ENCODE results near the gene THSD4.

Gene THSD4

GRCh38 chr15:71811036-71811736, 695.9 kb downstream of the THSD4 start:
- Histone ChIP-seq H3K4me3 (no peak overlapping the region), H3K27ac (no peak overlapping the region), H3K36me3 (ENCODE audit: insufficient read depth, low read length) (no peaks in the 10 kb centered on the region), H3K9me3 (ENCODE audit: low read depth, low read length) (no peaks in the 10 kb centered on the region), H3K9ac (ENCODE audit: insufficient read length) (no peak overlapping the region)
- no peak for TF ChIP-seq POLR2AphosphoS5 (IDR thresholded peaks at IDR 0.05; ENCODE audit: borderline replicate concordance, low read depth, low read length)
- TF ChIP-seq EZH2 (IDR thresholded peaks at IDR 0.05): no peak
- no peak for TF ChIP-seq FOXP2 (optimal IDR thresholded peaks at IDR 0.05; ENCODE audit: control extremely low read depth, extremely low read length, insufficient read depth)
- no peak for DNase-seq (ENCODE audit: low read depth, low spot score)

DNA sequence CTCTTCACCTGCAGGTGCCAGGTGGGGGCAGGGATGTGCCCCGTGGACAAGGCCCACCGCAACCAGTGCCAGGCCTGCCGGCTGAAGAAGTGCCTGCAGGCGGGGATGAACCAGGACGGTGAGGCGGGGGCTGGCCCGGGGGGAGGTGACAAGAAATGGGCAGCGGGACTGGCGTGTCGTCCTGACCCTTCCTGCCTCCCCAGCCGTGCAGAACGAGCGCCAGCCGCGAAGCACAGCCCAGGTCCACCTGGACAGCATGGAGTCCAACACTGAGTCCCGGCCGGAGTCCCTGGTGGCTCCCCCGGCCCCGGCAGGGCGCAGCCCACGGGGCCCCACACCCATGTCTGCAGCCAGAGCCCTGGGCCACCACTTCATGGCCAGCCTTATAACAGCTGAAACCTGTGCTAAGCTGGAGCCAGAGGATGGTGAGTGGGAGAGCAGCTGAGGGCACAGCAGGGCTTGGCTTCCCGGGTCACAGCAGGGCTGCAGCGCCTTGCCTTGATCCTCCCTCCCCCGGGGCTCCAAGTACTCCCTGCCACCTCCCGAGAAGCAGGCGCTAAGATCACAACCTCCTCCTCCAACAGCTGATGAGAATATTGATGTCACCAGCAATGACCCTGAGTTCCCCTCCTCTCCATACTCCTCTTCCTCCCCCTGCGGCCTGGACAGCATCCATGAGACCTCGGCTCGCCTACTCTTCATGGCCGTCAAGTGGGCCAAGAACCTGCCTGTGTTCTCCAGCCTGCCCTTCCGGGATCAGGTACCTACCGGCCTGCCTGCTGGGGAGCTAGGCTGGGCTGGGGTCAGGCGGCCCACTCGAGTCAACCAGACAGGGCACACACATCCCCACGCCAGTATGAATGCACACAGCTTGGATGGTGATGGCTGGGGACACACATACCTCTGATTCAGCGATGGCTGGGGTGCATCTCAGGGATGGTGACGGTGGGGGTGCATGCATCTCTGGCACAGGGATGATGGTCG, 696.8 kb downstream of the THSD4 start:
- TF ChIP-seq EZH2 (IDR thresholded peaks at IDR 0.05) (no peak), POLR2AphosphoS5 (IDR thresholded peaks at IDR 0.05; ENCODE audit: borderline replicate concordance, low read depth, low read length) (no peak), FOXP2 (optimal IDR thresholded peaks at IDR 0.05; ENCODE audit: control extremely low read depth, extremely low read length, insufficient read depth) (no peak)
- H3K27ac ChIP-seq: no peak overlapping the region
- no peak overlapping the region for H3K4me3 ChIP-seq
- H3K36me3 ChIP-seq (ENCODE audit: insufficient read depth, low read length): no peaks in the 10 kb centered on the region
- H3K9ac ChIP-seq (ENCODE audit: insufficient read length): no peak overlapping the region
- DNase-seq (ENCODE audit: low read depth, low spot score): no peak
- H3K9me3 ChIP-seq (ENCODE audit: low read depth, low read length): no peaks in the 10 kb centered on the region

DNA sequence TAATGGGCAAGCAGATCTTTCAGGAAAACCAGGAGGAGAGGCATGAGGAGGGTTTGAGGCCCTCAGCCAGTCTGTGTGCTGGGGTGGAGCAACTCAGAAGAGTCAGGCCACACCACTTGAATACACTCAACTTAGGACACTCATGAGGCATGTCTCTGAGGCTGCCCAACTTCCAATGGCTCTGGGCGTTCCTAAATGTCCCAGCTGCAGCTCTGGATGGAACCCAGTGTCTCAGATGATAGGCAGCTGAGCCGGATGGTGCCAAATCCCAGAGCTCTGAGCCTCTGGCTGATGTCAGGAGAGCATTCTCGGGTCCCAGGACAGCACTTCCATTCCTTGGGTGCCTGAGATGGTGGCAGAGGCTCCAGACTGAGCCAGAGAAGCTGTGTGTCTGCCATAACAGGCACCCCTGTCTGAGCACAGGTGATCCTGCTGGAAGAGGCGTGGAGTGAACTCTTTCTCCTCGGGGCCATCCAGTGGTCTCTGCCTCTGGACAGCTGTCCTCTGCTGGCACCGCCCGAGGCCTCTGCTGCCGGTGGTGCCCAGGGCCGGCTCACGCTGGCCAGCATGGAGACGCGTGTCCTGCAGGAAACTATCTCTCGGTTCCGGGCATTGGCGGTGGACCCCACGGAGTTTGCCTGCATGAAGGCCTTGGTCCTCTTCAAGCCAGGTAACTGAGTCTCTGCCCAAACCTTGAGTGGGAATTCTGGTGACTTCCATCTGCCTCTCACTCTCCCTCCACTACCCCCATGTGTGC, 697.9 kb downstream of the THSD4 start:
- Histone ChIP-seq H3K36me3 (ENCODE audit: insufficient read depth, low read length) (no peaks in the 10 kb centered on the region), H3K9me3 (ENCODE audit: low read depth, low read length) (no peaks in the 10 kb centered on the region), H3K27ac (no peak overlapping the region), H3K9ac (ENCODE audit: insufficient read length) (no peak overlapping the region), H3K4me3 (no peak overlapping the region)
- DNase-seq (ENCODE audit: low read depth, low spot score): no peak
- TF ChIP-seq EZH2 (IDR thresholded peaks at IDR 0.05) (no peak), POLR2AphosphoS5 (IDR thresholded peaks at IDR 0.05; ENCODE audit: borderline replicate concordance, low read depth, low read length) (no peak), FOXP2 (optimal IDR thresholded peaks at IDR 0.05; ENCODE audit: control extremely low read depth, extremely low read length, insufficient read depth) (no peak)

GRCh38 chr15:71813723-71814470, 698.6 kb downstream of the THSD4 start:
- H3K9me3 ChIP-seq (ENCODE audit: low read depth, low read length): no peaks in the 10 kb centered on the region
- H3K4me3 ChIP-seq: no peak overlapping the region
- no peak for TF ChIP-seq EZH2 (IDR thresholded peaks at IDR 0.05)
- TF ChIP-seq FOXP2 (optimal IDR thresholded peaks at IDR 0.05; ENCODE audit: control extremely low read depth, extremely low read length, insufficient read depth): no peak
- no peak for TF ChIP-seq POLR2AphosphoS5 (IDR thresholded peaks at IDR 0.05; ENCODE audit: borderline replicate concordance, low read depth, low read length)
- no peaks in the 10 kb centered on the region for H3K36me3 ChIP-seq (ENCODE audit: insufficient read depth, low read length)
- no peak overlapping the region for H3K27ac ChIP-seq
- DNase-seq (ENCODE audit: low read depth, low spot score): no peak
- no peak overlapping the region for H3K9ac ChIP-seq (ENCODE audit: insufficient read length)

GRCh38 chr15:71815301-71815700, 700.0 kb downstream of the THSD4 start:
- no peak for DNase-seq (ENCODE audit: low read depth, low spot score)
- Histone ChIP-seq H3K36me3 (ENCODE audit: insufficient read depth, low read length) (no peaks in the 10 kb centered on the region), H3K9me3 (ENCODE audit: low read depth, low read length) (no peaks in the 10 kb centered on the region), H3K4me3 (no peak overlapping the region), H3K27ac (no peak overlapping the region), H3K9ac (ENCODE audit: insufficient read length) (no peak overlapping the region)
- no peak for TF ChIP-seq FOXP2 (optimal IDR thresholded peaks at IDR 0.05; ENCODE audit: control extremely low read depth, extremely low read length, insufficient read depth)
- TF ChIP-seq EZH2 (IDR thresholded peaks at IDR 0.05): no peak
- no peak for TF ChIP-seq POLR2AphosphoS5 (IDR thresholded peaks at IDR 0.05; ENCODE audit: borderline replicate concordance, low read depth, low read length)

DNA sequence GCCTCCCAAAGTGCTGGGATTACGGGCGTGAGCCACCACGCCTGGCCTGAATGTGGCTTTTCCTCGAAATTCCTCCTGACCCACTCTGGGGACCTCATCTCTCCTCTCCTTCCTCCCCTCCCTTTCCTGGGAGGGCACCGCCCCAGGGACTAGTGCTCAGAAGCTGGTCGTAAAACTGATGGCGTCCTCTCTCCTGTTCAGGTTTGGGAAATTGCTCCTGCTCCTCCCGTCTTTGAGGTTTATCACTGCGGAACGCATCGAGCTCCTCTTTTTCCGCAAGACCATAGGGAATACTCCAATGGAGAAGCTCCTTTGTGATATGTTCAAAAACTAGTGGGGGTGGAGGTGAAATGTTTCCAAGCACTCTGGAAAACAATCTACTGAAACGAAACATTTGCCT, 702.1 kb downstream of the THSD4 start:
- DNase-seq (ENCODE audit: low read depth, low spot score): no peak
- H3K9ac ChIP-seq (ENCODE audit: insufficient read length): no peak overlapping the region
- no peaks in the 10 kb centered on the region for H3K36me3 ChIP-seq (ENCODE audit: insufficient read depth, low read length)
- TF ChIP-seq EZH2 (IDR thresholded peaks at IDR 0.05): no peak
- TF ChIP-seq POLR2AphosphoS5 (IDR thresholded peaks at IDR 0.05; ENCODE audit: borderline replicate concordance, low read depth, low read length): no peak
- TF ChIP-seq FOXP2 (optimal IDR thresholded peaks at IDR 0.05; ENCODE audit: control extremely low read depth, extremely low read length, insufficient read depth): no peak
- no peak overlapping the region for H3K4me3 ChIP-seq
- no peak overlapping the region for H3K27ac ChIP-seq
- no peaks in the 10 kb centered on the region for H3K9me3 ChIP-seq (ENCODE audit: low read depth, low read length)

- no peak for DNase-seq (ENCODE audit: low read depth, low spot score)
- Histone ChIP-seq H3K4me3 (no peak overlapping the region), H3K9ac (ENCODE audit: insufficient read length) (no peak overlapping the region), H3K9me3 (ENCODE audit: low read depth, low read length) (0 out of 2 replicates have a peak, but pooled peaks cover 4% of the 10 kb centered on the region), H3K27ac (no peak overlapping the region), H3K36me3 (ENCODE audit: insufficient read depth, low read length) (no peaks in the 10 kb centered on the region)
- TF ChIP-seq POLR2AphosphoS5 (IDR thresholded peaks at IDR 0.05; ENCODE audit: borderline replicate concordance, low read depth, low read length) (no peak), EZH2 (IDR thresholded peaks at IDR 0.05) (no peak), FOXP2 (optimal IDR thresholded peaks at IDR 0.05; ENCODE audit: control extremely low read depth, extremely low read length, insufficient read depth) (no peak)
Observed at GRCh38 chr15:71820127-71820526, 704.9 kb downstream of the THSD4 start.

All from SK-N-MC (cell line).